Activated T-helper 17 cell treated with anti-CD3 and anti-CD28 coated beads, Interleukin-2, amount 50 U/mL, for 72 hours (primary cell): ENCODE measurements around the gene CARD11. TPM values are rescaled to one million over a fixed set of nuclear protein-coding genes. Genes with fewer than 3 reads are reported as not detected.
"Not testable (repeated sequence)": the region's sequence is repeated elsewhere in the genome, so short reads cannot be mapped to it uniquely, and the experiment has no call there.

Experiments used
- ATAC-seq: fragments of 150-1000 bp; cut with Tn5 transposase; replicated peaks from 2 replicates; pipeline ENCODE4 v1.10.0; 2021; ENCODE audit warnings: mild to moderate bottlenecking, moderate library complexity
- H3K27ac Mint-ChIP-seq: one replicate; pipeline ENCODE4 v1.8.0; 2022; ENCODE audit warnings: mixed read lengths
- H3K27me3 Mint-ChIP-seq: one replicate; pipeline ENCODE4 v1.8.0; 2022; ENCODE audit warnings: mixed read lengths
- H3K36me3 Mint-ChIP-seq: one replicate; pipeline ENCODE4 v1.8.0; 2022; ENCODE audit warnings: low read depth, mild to moderate bottlenecking, mixed read lengths
- H3K4me1 Mint-ChIP-seq: one replicate; pipeline ENCODE4 v1.8.0; 2022; ENCODE audit warnings: mixed read lengths
- H3K4me3 Mint-ChIP-seq: one replicate; pipeline ENCODE4 v1.8.0; 2022; ENCODE audit warnings: mild to moderate bottlenecking, mixed read lengths
- H3K9me3 Mint-ChIP-seq: one replicate; pipeline ENCODE4 v1.8.0; 2022; ENCODE audit warnings: mixed read lengths
- total RNA-seq, 2 donors: library from RNA; stranded (reverse); gene quantifications; one replicate each; pipeline ENCODE4 v1.2.3, GENCODE V29; 2022

Gene CARD11
- total RNA-seq, 2 donors from 2014 or later: 98.7 to 112 TPM

DNA sequence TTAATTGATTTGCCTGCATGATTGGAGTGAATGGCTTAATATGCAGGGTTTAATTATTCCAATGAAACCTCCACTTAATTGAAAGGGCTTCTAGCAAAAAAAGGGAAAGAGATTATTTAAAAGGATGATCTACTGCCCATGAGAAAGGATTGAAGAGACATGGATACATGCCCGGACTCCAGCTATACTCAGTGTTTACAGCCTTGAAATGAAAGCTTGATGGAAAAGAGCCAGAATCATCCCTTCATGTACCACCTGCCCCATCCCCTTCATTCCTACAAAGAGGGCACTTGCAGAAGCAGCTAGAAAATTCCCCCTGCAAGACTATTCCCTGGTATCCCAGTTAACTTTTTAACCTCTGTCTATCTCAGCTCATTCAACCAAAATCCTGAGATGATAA lies 78.4 kb downstream of the CARD11 start:
- peaks cover 46% of the 10 kb centered on the region for H3K36me3 Mint-ChIP-seq
- ATAC-seq: no peak
- peaks cover 38% of the 10 kb centered on the region for H3K4me1 Mint-ChIP-seq
- no peak overlapping the region for H3K4me3 Mint-ChIP-seq
- H3K27ac Mint-ChIP-seq: no peak overlapping the region
- H3K27me3 Mint-ChIP-seq: no peaks in the 10 kb centered on the region
- H3K9me3 Mint-ChIP-seq: no peaks in the 10 kb centered on the region

- no peaks in the 10 kb centered on the region for H3K9me3 Mint-ChIP-seq
- H3K27ac Mint-ChIP-seq: no peak overlapping the region
- peak; percentile 47 for ATAC-seq
- H3K4me1 Mint-ChIP-seq: peaks cover 38% of the 10 kb centered on the region
- no peak overlapping the region for H3K4me3 Mint-ChIP-seq
- peaks cover 55% of the 10 kb centered on the region for H3K36me3 Mint-ChIP-seq
- H3K27me3 Mint-ChIP-seq: no peaks in the 10 kb centered on the region
Measured at GRCh38 chr7:2964208-2964607, 79.5 kb downstream of the CARD11 start.

DNA sequence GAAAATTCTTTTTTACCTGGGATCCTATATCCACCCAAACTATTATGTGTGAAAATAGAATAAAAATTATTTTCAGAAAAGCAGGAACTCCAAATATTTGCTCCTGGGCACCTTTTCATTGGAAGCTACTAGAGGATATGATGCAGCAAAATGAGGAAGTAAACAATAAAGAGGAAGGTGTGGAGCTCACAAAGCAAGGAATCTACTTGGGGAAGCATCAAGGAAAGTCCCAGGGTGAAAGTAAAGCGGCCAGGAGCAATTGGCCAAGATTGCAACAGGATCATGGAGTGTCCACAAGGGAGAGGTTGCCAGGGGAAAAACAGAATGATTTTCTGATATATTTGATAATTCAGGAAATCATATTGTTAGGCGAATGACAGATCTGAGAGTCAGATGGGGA lies 80.8 kb downstream of the CARD11 start:
- Mint-ChIP-seq H3K27ac (peak overlapping the region; percentile 60), H3K4me1 (peaks cover 43% of the 10 kb centered on the region), H3K4me3 (no peak overlapping the region), H3K9me3 (no peaks in the 10 kb centered on the region), H3K36me3 (peaks cover 68% of the 10 kb centered on the region), H3K27me3 (no peaks in the 10 kb centered on the region)
- no peak for ATAC-seq

DNA sequence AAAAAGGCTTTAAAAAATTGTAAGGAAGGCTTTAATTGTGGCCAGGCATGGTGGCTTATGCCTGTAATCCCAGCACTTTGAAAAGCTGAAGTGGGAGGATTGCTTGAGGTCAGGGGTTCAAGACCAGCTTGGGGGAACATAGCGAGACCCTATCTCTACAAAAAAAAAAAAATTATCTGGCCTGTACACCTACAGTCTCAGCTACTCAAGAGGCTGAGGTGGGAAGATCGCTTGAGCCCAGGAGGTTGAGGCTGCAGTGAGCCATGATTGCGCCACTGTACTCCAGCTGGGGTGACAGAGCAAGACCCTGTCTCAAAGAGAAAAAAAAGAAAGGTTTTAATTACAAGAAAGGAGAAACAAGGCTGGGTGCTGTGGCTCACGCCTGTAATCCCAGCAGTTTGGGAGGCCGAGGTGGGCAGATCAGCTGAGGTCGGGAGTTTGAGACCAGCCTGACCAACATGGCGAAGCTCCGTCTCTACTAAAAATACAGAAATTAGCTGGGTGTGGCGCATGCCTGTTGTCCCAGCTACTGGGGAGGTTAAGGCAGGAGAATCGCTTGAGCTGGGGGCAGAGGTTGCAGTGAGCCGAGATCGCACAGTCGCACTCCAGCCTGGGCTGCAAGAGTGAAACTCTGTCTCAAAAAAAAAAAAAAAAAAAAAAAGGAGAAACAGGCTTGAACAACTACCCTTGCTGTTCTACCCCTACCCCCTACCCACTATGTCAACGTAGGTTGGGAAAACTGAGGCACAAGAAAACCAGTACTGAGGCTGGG lies 83.7 kb downstream of the CARD11 start:
- ATAC-seq: no peak
- peak overlapping the region; percentile 73 for H3K27ac Mint-ChIP-seq
- peaks cover 35% of the 10 kb centered on the region for H3K4me1 Mint-ChIP-seq
- H3K36me3 Mint-ChIP-seq: peaks cover 70% of the 10 kb centered on the region
- H3K4me3 Mint-ChIP-seq: no peak overlapping the region
- no peaks in the 10 kb centered on the region for H3K27me3 Mint-ChIP-seq
- no peaks in the 10 kb centered on the region for H3K9me3 Mint-ChIP-seq

DNA sequence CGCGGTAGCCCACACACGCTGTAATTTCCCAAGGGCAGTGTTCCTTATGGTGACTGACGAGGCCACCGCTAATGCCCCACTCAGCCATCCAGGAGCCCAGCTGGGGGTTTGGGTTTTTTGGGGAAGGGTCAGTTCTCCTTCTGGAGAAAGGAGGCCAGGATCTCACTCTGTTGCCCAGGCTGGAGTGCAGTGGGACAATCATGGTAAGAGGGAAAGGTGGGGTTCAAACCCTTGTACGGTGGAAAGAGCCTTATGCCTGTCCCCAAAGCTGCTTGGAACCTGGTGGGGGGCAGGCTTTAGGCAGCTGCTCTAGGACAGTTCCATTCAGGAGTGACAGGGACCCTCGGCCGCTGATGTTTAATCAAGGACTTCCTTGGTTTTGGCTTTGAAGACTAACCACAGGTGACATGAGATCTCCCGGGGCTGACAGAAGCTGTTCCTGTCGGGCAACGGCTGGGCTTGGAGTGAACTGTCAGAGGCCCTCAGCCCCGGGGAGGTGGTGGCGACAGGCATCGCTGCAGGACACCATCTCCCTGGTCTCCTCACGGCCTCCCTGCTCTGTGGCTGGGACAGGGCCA lies 84.5 kb downstream of the CARD11 start:
- peak overlapping the region; percentile 73 for H3K27ac Mint-ChIP-seq
- no peaks in the 10 kb centered on the region for H3K27me3 Mint-ChIP-seq
- H3K4me3 Mint-ChIP-seq: no peak overlapping the region
- no peak for ATAC-seq
- no peaks in the 10 kb centered on the region for H3K9me3 Mint-ChIP-seq
- H3K4me1 Mint-ChIP-seq: peaks cover 33% of the 10 kb centered on the region
- peaks cover 78% of the 10 kb centered on the region for H3K36me3 Mint-ChIP-seq

- Mint-ChIP-seq H3K27me3 (no peaks in the 10 kb centered on the region), H3K4me1 (peaks cover 34% of the 10 kb centered on the region), H3K27ac (peak overlapping the region; percentile 73), H3K36me3 (peaks cover 85% of the 10 kb centered on the region), H3K4me3 (peak overlapping the region; percentile 16), H3K9me3 (no peaks in the 10 kb centered on the region)
- ATAC-seq: no peak
Measured at GRCh38 chr7:2958416-2959102, 85.1 kb downstream of the CARD11 start.

DNA sequence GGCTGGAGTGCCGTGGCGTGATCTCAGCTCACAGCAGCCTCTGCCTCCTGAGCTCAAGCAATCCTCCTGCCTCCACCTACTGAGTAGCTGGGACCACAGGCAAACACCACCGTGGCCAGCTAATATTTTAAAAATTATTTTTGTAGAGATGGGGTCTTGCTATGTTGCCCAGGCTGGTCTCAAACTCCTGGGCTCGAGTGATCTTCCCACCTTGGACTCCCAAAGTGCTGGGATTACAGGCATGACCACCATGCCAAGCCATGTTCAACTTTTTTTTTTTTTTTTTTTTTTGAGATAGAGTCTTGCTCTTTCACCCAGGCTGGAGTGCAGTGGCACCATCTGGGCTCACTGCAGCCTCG lies 86.3 kb downstream of the CARD11 start:
- H3K4me3 Mint-ChIP-seq: peak overlapping the region; percentile 59
- ATAC-seq, H3K27me3 Mint-ChIP-seq, H3K9me3 Mint-ChIP-seq: not testable (repeated sequence)
- H3K36me3 Mint-ChIP-seq: peaks cover 86% of the 10 kb centered on the region
- peak overlapping the region; percentile 73 for H3K27ac Mint-ChIP-seq
- peaks cover 23% of the 10 kb centered on the region for H3K4me1 Mint-ChIP-seq

GRCh38 chr7:2956526-2957368 lies 86.9 kb downstream of the CARD11 start:
- H3K4me1 Mint-ChIP-seq: peaks cover 23% of the 10 kb centered on the region
- peaks cover 86% of the 10 kb centered on the region for H3K36me3 Mint-ChIP-seq
- H3K9me3 Mint-ChIP-seq: no peaks in the 10 kb centered on the region
- peak; percentile 93 for ATAC-seq
- no peaks in the 10 kb centered on the region for H3K27me3 Mint-ChIP-seq
- H3K4me3 Mint-ChIP-seq: peak overlapping the region; percentile 59
- H3K27ac Mint-ChIP-seq: peak overlapping the region; percentile 73

- H3K36me3 Mint-ChIP-seq: peaks cover 89% of the 10 kb centered on the region
- H3K9me3 Mint-ChIP-seq: no peaks in the 10 kb centered on the region
- no peak for ATAC-seq
- H3K4me1 Mint-ChIP-seq: peaks cover 27% of the 10 kb centered on the region
- H3K27ac Mint-ChIP-seq: no peak overlapping the region
- no peaks in the 10 kb centered on the region for H3K27me3 Mint-ChIP-seq
- H3K4me3 Mint-ChIP-seq: peak overlapping the region; percentile 59
Measured at GRCh38 chr7:2956076-2956475, 87.6 kb downstream of the CARD11 start.

GRCh38 chr7:2955269-2955668 lies 88.4 kb downstream of the CARD11 start:
- H3K4me3 Mint-ChIP-seq: peak overlapping the region; percentile 69
- peak overlapping the region; percentile 58 for H3K27ac Mint-ChIP-seq
- no peaks in the 10 kb centered on the region for H3K27me3 Mint-ChIP-seq
- no peaks in the 10 kb centered on the region for H3K9me3 Mint-ChIP-seq
- no peak for ATAC-seq
- peaks cover 97% of the 10 kb centered on the region for H3K36me3 Mint-ChIP-seq
- H3K4me1 Mint-ChIP-seq: peaks cover 35% of the 10 kb centered on the region

DNA sequence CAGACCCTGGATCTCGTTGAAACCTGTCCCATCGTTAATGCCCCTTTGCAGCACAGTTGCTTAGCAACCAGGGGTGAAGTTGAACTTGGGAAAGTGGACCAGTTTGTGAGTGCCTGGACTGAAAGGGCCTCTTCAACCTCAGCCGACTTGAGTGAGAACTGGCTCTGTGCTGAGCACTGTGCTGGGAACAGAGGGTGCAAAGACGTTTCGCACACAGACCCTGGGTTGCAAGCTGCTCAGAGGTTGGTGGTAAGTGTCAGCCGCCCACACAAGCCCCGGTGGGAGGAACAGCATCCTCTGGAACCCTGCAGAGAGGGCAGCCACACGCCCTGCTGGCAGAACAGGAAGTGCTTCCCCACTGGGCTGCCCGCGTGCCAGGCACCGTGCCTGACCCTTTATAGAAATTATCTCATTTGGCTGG lies 89.2 kb downstream of the CARD11 start:
- Mint-ChIP-seq H3K9me3 (no peaks in the 10 kb centered on the region), H3K4me3 (peak overlapping the region; percentile 69), H3K36me3 (peaks cover 98% of the 10 kb centered on the region), H3K27me3 (no peaks in the 10 kb centered on the region), H3K27ac (peak overlapping the region; percentile 58), H3K4me1 (peaks cover 38% of the 10 kb centered on the region)
- ATAC-seq: peak; percentile 25

- Mint-ChIP-seq H3K4me1 (peaks cover 38% of the 10 kb centered on the region), H3K36me3 (peaks cover 99% of the 10 kb centered on the region), H3K9me3 (no peaks in the 10 kb centered on the region), H3K27ac (no peak overlapping the region), H3K27me3 (no peaks in the 10 kb centered on the region), H3K4me3 (peak overlapping the region; percentile 69)
- ATAC-seq: no peak
Measured at GRCh38 chr7:2953588-2954407, 89.9 kb downstream of the CARD11 start.

DNA sequence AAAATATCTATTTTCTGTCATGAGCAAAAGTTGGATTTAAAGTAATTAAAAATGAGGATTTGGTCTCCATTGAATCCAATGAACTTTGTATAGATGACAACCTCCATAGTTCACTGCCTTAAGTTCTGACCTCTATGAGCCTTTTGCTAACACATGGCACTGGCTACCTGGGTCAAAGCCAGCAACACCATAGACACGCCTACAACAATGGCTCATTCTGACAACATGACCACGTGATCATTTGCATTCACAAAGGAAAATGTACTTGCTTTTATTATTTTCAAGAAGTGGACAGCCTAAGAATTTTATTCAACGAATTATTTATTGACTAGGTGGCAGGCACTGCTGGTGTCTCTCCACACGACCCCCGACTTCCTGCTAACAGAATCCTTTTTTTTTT lies 90.6 kb downstream of the CARD11 start:
- peaks cover 37% of the 10 kb centered on the region for H3K4me1 Mint-ChIP-seq

More for the DNA sequence above, 90.6 kb downstream of the CARD11 start:
- ATAC-seq: no peak
- peaks cover 99% of the 10 kb centered on the region for H3K36me3 Mint-ChIP-seq
- no peak overlapping the region for H3K27ac Mint-ChIP-seq
- no peak overlapping the region for H3K4me3 Mint-ChIP-seq
- no peaks in the 10 kb centered on the region for H3K9me3 Mint-ChIP-seq
- H3K27me3 Mint-ChIP-seq: no peaks in the 10 kb centered on the region
